ENCODE data around the gene MPI. TPM values are rescaled to one million over a fixed set of nuclear protein-coding genes. Genes with fewer than 3 reads are reported as not detected.

The MPI gene
- total and polyA plus RNA-seq, 10 of the 15 experiments (the other 5 are each of a cell fraction or from before 2014, with no cell fraction given): 35.6 to 93.9 (median 44.1) TPM

DNA sequence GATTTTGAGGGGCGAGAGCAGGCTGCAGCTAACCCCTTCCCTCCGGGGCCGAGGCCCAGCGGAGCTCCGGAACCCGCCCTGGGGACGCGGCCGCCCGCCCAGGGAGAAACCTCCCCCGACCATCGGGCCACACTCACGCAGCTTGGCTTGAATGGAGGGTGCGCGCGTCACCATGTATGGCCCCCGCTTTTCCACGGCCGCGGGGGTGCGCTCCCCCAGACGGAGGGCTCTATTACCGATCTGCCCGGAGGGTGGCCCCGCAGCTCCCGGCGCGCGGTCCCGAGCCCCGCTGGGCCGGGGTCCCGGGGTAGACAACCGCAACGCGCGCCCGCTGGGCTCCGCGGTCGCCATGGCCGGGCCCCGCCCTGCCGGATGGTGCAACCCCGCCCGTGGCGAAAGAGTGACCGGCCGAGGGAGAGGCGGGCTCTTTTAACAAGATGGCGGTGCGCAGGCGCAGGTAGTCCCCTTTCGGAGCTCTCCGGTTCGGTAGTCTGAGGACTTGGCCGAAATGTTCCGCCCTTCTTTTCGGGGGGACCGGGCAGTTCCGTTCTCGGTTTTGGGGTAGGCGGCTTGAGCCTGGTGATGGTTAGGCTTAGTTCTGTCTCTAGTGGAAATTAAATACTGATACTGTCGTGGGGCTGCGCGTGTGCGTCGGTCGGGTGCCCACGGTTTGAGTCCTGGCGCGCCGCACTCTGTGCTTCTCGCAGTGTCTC lies 16.8 kb downstream of the MPI start, which contains the start of gene FAM219B:
Gene FAM219B, minus strand, starts transcription at position 402 of the 713 bp plus-strand sequence. Its CDS starts 51 bp downstream, at position 351.
- intact Hi-C loops (cut with micrococcal nuclease; ENCODE audit: unreplicated experiment): no loop called here
- peak; percentile 98 for ATAC-seq
- POLR2A ChIA-PET: interaction anchor here (0.5 to 1.7 kb wide), 19 partner anchors 10 to 545 kb away, joined by 3 to 9 read pairs (median 4); partner anchors contain the start of gene SIN3A
- Histone ChIP-seq H3K4me3 (peak within 1 kb of the TSS; percentile 97), H3K79me2 (ENCODE audit: control insufficient read depth, insufficient read depth, low read length) (peaks cover 15% of the 10 kb centered on the region), H3K36me3 (ENCODE audit: control insufficient read depth in 2 of 2, insufficient read depth in 2 of 2, low read length in 1 of 2) (peaks cover 6 to 17% of the 10 kb centered on the region in 2 experiments; a peak in 3 of 4 replicates), H3K9me3 (replicated peaks; ENCODE audit: control insufficient read depth, insufficient read depth, low read length) (no peaks in the 10 kb centered on the region), H2AFZ (ENCODE audit: control insufficient read depth, low read depth, low read length) (peak within 1 kb of the TSS; percentile 97), H3K27ac (ENCODE audit: control insufficient read depth, insufficient read depth) (peak within 1 kb of the TSS; percentile 76), H3K4me1 (ENCODE audit: control insufficient read depth, insufficient read depth, low read length) (peaks cover 6% of the 10 kb centered on the region), H3K27me3 (replicated peaks in 1 of 2; ENCODE audit: control insufficient read depth in 2 of 2, insufficient read depth in 2 of 2, low read length in 1 of 2) (no peaks in the 10 kb centered on the region), H4K20me1 (ENCODE audit: control insufficient read depth, insufficient read depth) (no peaks in the 10 kb centered on the region), H3K4me2 (ENCODE audit: control insufficient read depth, insufficient read depth) (peak within 1 kb of the TSS; percentile 73), H3K9ac (ENCODE audit: control insufficient read depth, insufficient read depth, low read length) (peak within 1 kb of the TSS; percentile 83)
- in situ Hi-C loops (cut with MboI): no loop called here
- DNase-seq (ENCODE audit: low read depth, low spot score): peak; percentile 47
- WGBS (ENCODE audit: insufficient coverage, insufficient replicate concordance, low lambda C conversion rate, missing lambda C conversion rate): under 1% methylated on average over 74 of the region's 74 CpGs
- BruUV-seq (replicated peaks): no TSS peak
- RAD21 ChIA-PET (ENCODE audit: unreplicated experiment): interaction anchor here (0.6 to 3.5 kb wide), 13 partner anchors 10 to 136 kb away, joined by 3 to 26 read pairs (median 5); partner anchors contain the start of gene ULK3
- FAIRE-seq: peak; percentile 68
- CTCF ChIA-PET: interaction anchor here (0.6 to 6.4 kb wide), 19 partner anchors 9 to 274 kb away, joined by 3 to 32 read pairs (median 4); no protein-coding TSS in a partner anchor
- SMC1A ChIA-PET (ENCODE audit: uncharacterized antibody, unreplicated experiment): interaction anchor here (1.0 to 2.5 kb wide), 10 partner anchors 17 to 126 kb away, joined by 3 to 14 read pairs (median 4); partner anchors contain the start of gene MPI
- TF ChIP-seq NR2F1 (conservative IDR thresholded peaks at IDR 0.05): 0 out of 2 replicates have a peak, but pooled peaks have one; percentile 30
- 0 out of 2 replicates have a peak, but pooled peaks have one; percentile 42 for TF ChIP-seq RBBP5 (conservative IDR thresholded peaks at IDR 0.05)
- TF ChIP-seq, protein P1, sequence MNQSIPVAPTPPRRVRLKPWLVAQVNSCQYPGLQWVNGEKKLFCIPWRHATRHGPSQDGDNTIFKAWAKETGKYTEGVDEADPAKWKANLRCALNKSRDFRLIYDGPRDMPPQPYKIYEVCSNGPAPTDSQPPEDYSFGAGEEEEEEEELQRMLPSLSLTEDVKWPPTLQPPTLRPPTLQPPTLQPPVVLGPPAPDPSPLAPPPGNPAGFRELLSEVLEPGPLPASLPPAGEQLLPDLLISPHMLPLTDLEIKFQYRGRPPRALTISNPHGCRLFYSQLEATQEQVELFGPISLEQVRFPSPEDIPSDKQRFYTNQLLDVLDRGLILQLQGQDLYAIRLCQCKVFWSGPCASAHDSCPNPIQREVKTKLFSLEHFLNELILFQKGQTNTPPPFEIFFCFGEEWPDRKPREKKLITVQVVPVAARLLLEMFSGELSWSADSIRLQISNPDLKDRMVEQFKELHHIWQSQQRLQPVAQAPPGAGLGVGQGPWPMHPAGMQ (IDR thresholded peaks at IDR 0.05; ENCODE audit: borderline replicate concordance): no peak
- peak; percentile 57; the same call in 1 of the 2 replicates for TF ChIP-seq BCLAF1 (IDR thresholded peaks at IDR 0.05)
- TF ChIP-seq EGR1 (IDR thresholded peaks at IDR 0.05; ENCODE audit: borderline replicate concordance in 1 of 2, low read depth in 2 of 2, low read length in 2 of 2): no peak
- TF ChIP-seq CREB1 (IDR thresholded peaks at IDR 0.05; ENCODE audit: low read depth): no peak
- TF ChIP-seq, protein P2, sequence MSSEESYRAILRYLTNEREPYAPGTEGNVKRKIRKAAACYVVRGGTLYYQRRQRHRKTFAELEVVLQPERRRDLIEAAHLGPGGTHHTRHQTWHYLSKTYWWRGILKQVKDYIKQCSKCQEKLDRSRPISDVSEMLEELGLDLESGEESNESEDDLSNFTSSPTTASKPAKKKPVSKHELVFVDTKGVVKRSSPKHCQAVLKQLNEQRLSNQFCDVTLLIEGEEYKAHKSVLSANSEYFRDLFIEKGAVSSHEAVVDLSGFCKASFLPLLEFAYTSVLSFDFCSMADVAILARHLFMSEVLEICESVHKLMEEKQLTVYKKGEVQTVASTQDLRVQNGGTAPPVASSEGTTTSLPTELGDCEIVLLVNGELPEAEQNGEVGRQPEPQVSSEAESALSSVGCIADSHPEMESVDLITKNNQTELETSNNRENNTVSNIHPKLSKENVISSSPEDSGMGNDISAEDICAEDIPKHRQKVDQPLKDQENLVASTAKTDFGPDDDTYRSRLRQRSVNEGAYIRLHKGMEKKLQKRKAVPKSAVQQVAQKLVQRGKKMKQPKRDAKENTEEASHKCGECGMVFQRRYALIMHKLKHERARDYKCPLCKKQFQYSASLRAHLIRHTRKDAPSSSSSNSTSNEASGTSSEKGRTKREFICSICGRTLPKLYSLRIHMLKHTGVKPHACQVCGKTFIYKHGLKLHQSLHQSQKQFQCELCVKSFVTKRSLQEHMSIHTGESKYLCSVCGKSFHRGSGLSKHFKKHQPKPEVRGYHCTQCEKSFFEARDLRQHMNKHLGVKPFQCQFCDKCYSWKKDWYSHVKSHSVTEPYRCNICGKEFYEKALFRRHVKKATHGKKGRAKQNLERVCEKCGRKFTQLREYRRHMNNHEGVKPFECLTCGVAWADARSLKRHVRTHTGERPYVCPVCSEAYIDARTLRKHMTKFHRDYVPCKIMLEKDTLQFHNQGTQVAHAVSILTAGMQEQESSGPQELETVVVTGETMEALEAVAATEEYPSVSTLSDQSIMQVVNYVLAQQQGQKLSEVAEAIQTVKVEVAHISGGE (CRISPR knock-in tag; IDR thresholded peaks at IDR 0.05): peak; percentile 65
- TF ChIP-seq GABPA (IDR thresholded peaks at IDR 0.05; ENCODE audit: low read depth): no peak

Data from GM12878 (cell line).